Neural progenitor cell (in vitro differentiated cells): ENCODE measurements around the gene PDXP.

Experiments
- CTCF ChIP-seq: fragments of 200-600 bp; sonication (generic); IDR thresholded peaks from 2 replicates; pipeline ENCODE4 v1.5.1; 2017; ENCODE audit warnings: antibody characterized with exemption, mild to moderate bottlenecking
- EZH2 ChIP-seq: fragments of 200-600 bp; sonication (generic); IDR thresholded peaks from 2 replicates; pipeline ENCODE4 v1.6.1; 2017; ENCODE audit warnings: antibody characterized with exemption, mild to moderate bottlenecking, moderate library complexity
- EZH2phosphoT487 ChIP-seq: fragments of 200-600 bp; sonication (generic); IDR thresholded peaks from 2 replicates; pipeline ENCODE4 v1.6.1; 2017; ENCODE audit warnings: antibody characterized with exemption

- TF ChIP-seq CTCF, result no peak
- no peak for TF ChIP-seq EZH2
- no peak for TF ChIP-seq EZH2phosphoT487
These were observed 14.5 kb downstream of the PDXP start for GRCh38 chr22:37672920-37673455.
